ENCODE results near the gene TTLL8. TPM values are rescaled to one million over a fixed set of nuclear protein-coding genes. Genes with fewer than 3 reads are reported as not detected.

TTLL8 gene
- total RNA-seq, 2 experiments from 2014 or later = not detected

- peaks cover 3% of the 10 kb centered on the region for H3K9me3 Mint-ChIP-seq
- peak overlapping the region; percentile 68 for H3K4me3 Mint-ChIP-seq
- no peak for TF ChIP-seq CTCF (IDR thresholded peaks at IDR 0.05)
- H3K27ac Mint-ChIP-seq = peak overlapping the region; percentile 97
- H3K27me3 Mint-ChIP-seq = no peaks in the 10 kb centered on the region
- intact Hi-C loops (cut with micrococcal nuclease) = loop anchor here (5.0 kb wide), 2 partner anchors 47 to 87 kb away; no protein-coding TSS in a partner anchor
- ChIA-PET CTCF (interaction anchor here (0.8 to 4.4 kb wide), 6 partner anchors 11 to 88 kb away, joined by 3 to 27 read pairs (median 8); no protein-coding TSS in a partner anchor), POLR2A (interaction anchor here (0.8 to 2.5 kb wide), 5 partner anchors 9 to 85 kb away, joined by 3 to 14 read pairs (median 3); no protein-coding TSS in a partner anchor)
- H3K4me1 Mint-ChIP-seq (ENCODE audit: low read depth) = peaks cover 7% of the 10 kb centered on the region
- DNase-seq (peak; percentile 48), ATAC-seq (peak; percentile 25)
- H3K36me3 Mint-ChIP-seq (ENCODE audit: low read depth) = no peaks in the 10 kb centered on the region
Observed at GRCh38 chr22:50019316-50019715, 38.8 kb downstream of the TTLL8 start.

GRCh38 chr22:50018608-50019285 lies 39.4 kb downstream of the TTLL8 start:
- peaks cover 11% of the 10 kb centered on the region for H3K4me1 Mint-ChIP-seq (ENCODE audit: low read depth)
- ATAC-seq (peak; percentile 60), DNase-seq (peak; percentile 75)
- intact Hi-C loops (cut with micrococcal nuclease) = loop anchor here (5.0 kb wide), 2 partner anchors 46 to 86 kb away; no protein-coding TSS in a partner anchor
- peak overlapping the region; percentile 68 for H3K4me3 Mint-ChIP-seq
- H3K9me3 Mint-ChIP-seq = peaks cover 3% of the 10 kb centered on the region
- no peaks in the 10 kb centered on the region for H3K27me3 Mint-ChIP-seq
- TF ChIP-seq CTCF (IDR thresholded peaks at IDR 0.05) = no peak
- ChIA-PET POLR2A (interaction anchor here (0.7 to 2.5 kb wide), 13 partner anchors 9 to 1433 kb away, joined by 3 to 14 read pairs (median 3); no protein-coding TSS in a partner anchor), CTCF (interaction anchor here (0.5 to 4.4 kb wide), 7 partner anchors 11 to 170 kb away, joined by 3 to 27 read pairs (median 5); no protein-coding TSS in a partner anchor)
- H3K36me3 Mint-ChIP-seq (ENCODE audit: low read depth) = no peaks in the 10 kb centered on the region
- H3K27ac Mint-ChIP-seq = peak overlapping the region; percentile 97

GRCh38 chr22:50017701-50018224 lies 40.3 kb downstream of the TTLL8 start:
- ATAC-seq (no peak), DNase-seq (no peak)
- POLR2A ChIA-PET = interaction anchor here (0.8 to 2.5 kb wide), 9 partner anchors 10 to 63 kb away, joined by 3 to 14 read pairs (median 4); no protein-coding TSS in a partner anchor
- intact Hi-C loops (cut with micrococcal nuclease) = loop anchor here (5.0 kb wide), 2 partner anchors 45 to 85 kb away; no protein-coding TSS in a partner anchor
- H3K9me3 Mint-ChIP-seq = peaks cover 3% of the 10 kb centered on the region
- peak overlapping the region; percentile 68 for H3K4me3 Mint-ChIP-seq
- H3K4me1 Mint-ChIP-seq (ENCODE audit: low read depth) = peaks cover 15% of the 10 kb centered on the region
- H3K36me3 Mint-ChIP-seq (ENCODE audit: low read depth) = no peaks in the 10 kb centered on the region
- CTCF ChIA-PET = interaction anchor here (0.5 to 4.4 kb wide), 6 partner anchors 12 to 171 kb away, joined by 3 to 27 read pairs (median 8); no protein-coding TSS in a partner anchor
- TF ChIP-seq CTCF (IDR thresholded peaks at IDR 0.05) = no peak
- peak overlapping the region; percentile 97 for H3K27ac Mint-ChIP-seq
- no peaks in the 10 kb centered on the region for H3K27me3 Mint-ChIP-seq

GRCh38 chr22:50016988-50017700 lies 41.0 kb downstream of the TTLL8 start:
- POLR2A ChIA-PET = interaction anchor here (0.9 to 2.5 kb wide), 8 partner anchors 10 to 62 kb away, joined by 3 to 14 read pairs (median 4); no protein-coding TSS in a partner anchor
- intact Hi-C loops (cut with micrococcal nuclease) = loop anchor here (5.0 kb wide), 2 partner anchors 45 to 85 kb away; no protein-coding TSS in a partner anchor
- Mint-ChIP-seq H3K27ac (peak overlapping the region; percentile 97), H3K36me3 (ENCODE audit: low read depth) (no peaks in the 10 kb centered on the region), H3K4me3 (peak overlapping the region; percentile 68), H3K4me1 (ENCODE audit: low read depth) (peaks cover 18% of the 10 kb centered on the region), H3K9me3 (peaks cover 3% of the 10 kb centered on the region), H3K27me3 (no peaks in the 10 kb centered on the region)
- no peak for TF ChIP-seq CTCF (IDR thresholded peaks at IDR 0.05)
- peak; percentile 73 for ATAC-seq
- CTCF ChIA-PET = interaction anchor here (3.1 to 4.4 kb wide), 3 partner anchors 13 to 35 kb away, joined by 12 to 27 read pairs (median 16); no protein-coding TSS in a partner anchor
- DNase-seq = peak; percentile 93
